ENCODE measurements around the gene ZNF649. TPM values are rescaled to one million over a fixed set of nuclear protein-coding genes. Genes with fewer than 3 reads are reported as not detected.
A peak's percentile ranks its signal among the peaks of the same experiment; 100 is the strongest.

ZNF649 gene
- total RNA-seq, 4 donors from 2014 or later = 9.0 to 19.7 (median 14.3) TPM

- Histone ChIP-seq H3K4me1 (peaks cover 11% of the 10 kb centered on the region), H3K27me3 (no peaks in the 10 kb centered on the region), H3K4me3 (peak overlapping the region; percentile 69), H3K36me3 (peaks cover 21% of the 10 kb centered on the region), H3K27ac (no peak overlapping the region), H3K9me3 (peaks cover 5% of the 10 kb centered on the region)
- no peak for TF ChIP-seq EP300 (IDR thresholded peaks at IDR 0.05)
- DNase-seq (ENCODE audit: low spot score in 2 of 2) = no peak
- WGBS = 20% methylated on average over 13 of the region's 13 CpGs
These were observed 23.0 kb upstream of the ZNF649 start for GRCh38 chr19:51927859-51928258.

- H3K9me3 ChIP-seq = peaks cover 13% of the 10 kb centered on the region
- under 1% methylated on average over 51 of the region's 52 CpGs for WGBS
These were observed 22.2 kb upstream of the ZNF649 start, which contains the start of gene ZNF613 for GRCh38 chr19:51926784-51927741. TSS of gene ZNF613 (plus strand) at chr19:51927472. CDS start at chr19:51936221, 8,749 bp downstream.

GRCh38 chr19:51926426-51926783, 21.6 kb upstream of the ZNF649 start:
- Histone ChIP-seq H3K4me3 (peak overlapping the region; percentile 69), H3K4me1 (peaks cover 11% of the 10 kb centered on the region), H3K27me3 (no peaks in the 10 kb centered on the region), H3K36me3 (peaks cover 8% of the 10 kb centered on the region), H3K9me3 (peaks cover 16% of the 10 kb centered on the region), H3K27ac (peak overlapping the region; percentile 66)
- DNase-seq (ENCODE audit: low spot score in 2 of 2) = no peak
- 19% methylated on average over 11 of the region's 11 CpGs for WGBS
- no peak for TF ChIP-seq POLR2A (IDR thresholded peaks at IDR 0.05)
- no peak for TF ChIP-seq POLR2AphosphoS5 (IDR thresholded peaks at IDR 0.05)
- no peak for TF ChIP-seq EP300 (IDR thresholded peaks at IDR 0.05)
- TF ChIP-seq CTCF (IDR thresholded peaks at IDR 0.05) = no peak

More at GRCh38 chr19:51926784-51927741, 22.2 kb upstream of the ZNF649 start, which contains the start of gene ZNF613:
- TF ChIP-seq EP300 (IDR thresholded peaks at IDR 0.05) (no peak), POLR2A (IDR thresholded peaks at IDR 0.05) (no peak), POLR2AphosphoS5 (IDR thresholded peaks at IDR 0.05) (peak in 2 of 3 donors; percentile 34 to 55), CTCF (IDR thresholded peaks at IDR 0.05) (peak in 1 of 2 donors; percentile 8)
- Histone ChIP-seq H3K27ac (peak within 1 kb of the TSS; percentile 66), H3K4me3 (peak within 1 kb of the TSS; percentile 69), H3K4me1 (peaks cover 11% of the 10 kb centered on the region), H3K27me3 (no peaks in the 10 kb centered on the region), H3K36me3 (peaks cover 15% of the 10 kb centered on the region)
- peak; percentile 85 to 90 for DNase-seq (ENCODE audit: low spot score in 2 of 2)

GRCh38 chr19:51921949-51922348, 17.1 kb upstream of the ZNF649 start:
- Histone ChIP-seq H3K4me3 (no peak overlapping the region), H3K9me3 (peaks cover 35% of the 10 kb centered on the region), H3K27me3 (no peaks in the 10 kb centered on the region), H3K27ac (no peak overlapping the region), H3K36me3 (no peaks in the 10 kb centered on the region), H3K4me1 (peaks cover 3% of the 10 kb centered on the region)
- 93% methylated on average over 8 of the region's 8 CpGs for WGBS
- no peak for TF ChIP-seq EP300 (IDR thresholded peaks at IDR 0.05)
- TF ChIP-seq POLR2AphosphoS5 (IDR thresholded peaks at IDR 0.05) = no peak
- no peak for TF ChIP-seq POLR2A (IDR thresholded peaks at IDR 0.05)
- no peak for TF ChIP-seq CTCF (IDR thresholded peaks at IDR 0.05)
- DNase-seq (ENCODE audit: low spot score in 2 of 2) = no peak

- H3K4me1 ChIP-seq = no peaks in the 10 kb centered on the region
- WGBS = 92% methylated on average over 3 of the region's 3 CpGs
- no peak overlapping the region for H3K4me3 ChIP-seq
- no peak for DNase-seq (ENCODE audit: low spot score in 2 of 2)
- no peaks in the 10 kb centered on the region for H3K36me3 ChIP-seq
- H3K9me3 ChIP-seq = peaks cover 40% of the 10 kb centered on the region
- no peak overlapping the region for H3K27ac ChIP-seq
- H3K27me3 ChIP-seq = no peaks in the 10 kb centered on the region
- TF ChIP-seq POLR2AphosphoS5 (IDR thresholded peaks at IDR 0.05) (no peak), EP300 (IDR thresholded peaks at IDR 0.05) (no peak), POLR2A (IDR thresholded peaks at IDR 0.05) (no peak), CTCF (IDR thresholded peaks at IDR 0.05) (no peak)
These were observed 14.8 kb upstream of the ZNF649 start for GRCh38 chr19:51919606-51920005.

Measured in suprapubic skin (tissue), 4 donors.